GM21723 (cell line): Measurements from ENCODE around the gene NLK.

Experiments
- ATAC-seq: cut with Tn5 transposase; IDR thresholded peaks from one replicate; pipeline ENCODE4 v1.9.1; 2021; ENCODE audit warnings: mild to moderate bottlenecking, moderate library complexity; ENCODE audit not compliant: unreplicated experiment

NLK gene

GRCh38 chr17:28039251-28039650 is 3.2 kb upstream of the NLK start:
- no peak for ATAC-seq

DNA sequence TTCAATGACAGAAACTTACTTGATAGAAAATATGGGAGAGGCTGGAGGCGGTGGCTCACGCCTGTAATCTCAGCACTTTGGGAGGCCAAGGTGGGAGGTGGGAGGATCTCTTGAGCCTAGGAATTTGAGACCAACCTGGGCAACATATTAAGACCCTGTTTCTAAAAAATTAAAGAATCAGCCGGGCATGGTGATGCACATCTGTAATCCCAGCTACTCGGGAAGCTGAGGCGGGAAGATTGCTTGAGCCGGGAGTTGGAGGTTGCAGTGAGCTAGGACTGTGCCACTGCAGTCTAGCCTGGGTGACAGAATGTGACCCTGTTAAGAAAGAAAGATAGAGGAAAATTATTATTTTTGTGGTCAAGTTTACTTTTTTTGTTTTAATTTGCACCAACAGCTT is 2.1 kb upstream of the NLK start:
- no peak for ATAC-seq

- peak; percentile 91 for ATAC-seq
Observed at GRCh38 chr17:28041068-28041843, 1.2 kb upstream of the NLK start.

DNA sequence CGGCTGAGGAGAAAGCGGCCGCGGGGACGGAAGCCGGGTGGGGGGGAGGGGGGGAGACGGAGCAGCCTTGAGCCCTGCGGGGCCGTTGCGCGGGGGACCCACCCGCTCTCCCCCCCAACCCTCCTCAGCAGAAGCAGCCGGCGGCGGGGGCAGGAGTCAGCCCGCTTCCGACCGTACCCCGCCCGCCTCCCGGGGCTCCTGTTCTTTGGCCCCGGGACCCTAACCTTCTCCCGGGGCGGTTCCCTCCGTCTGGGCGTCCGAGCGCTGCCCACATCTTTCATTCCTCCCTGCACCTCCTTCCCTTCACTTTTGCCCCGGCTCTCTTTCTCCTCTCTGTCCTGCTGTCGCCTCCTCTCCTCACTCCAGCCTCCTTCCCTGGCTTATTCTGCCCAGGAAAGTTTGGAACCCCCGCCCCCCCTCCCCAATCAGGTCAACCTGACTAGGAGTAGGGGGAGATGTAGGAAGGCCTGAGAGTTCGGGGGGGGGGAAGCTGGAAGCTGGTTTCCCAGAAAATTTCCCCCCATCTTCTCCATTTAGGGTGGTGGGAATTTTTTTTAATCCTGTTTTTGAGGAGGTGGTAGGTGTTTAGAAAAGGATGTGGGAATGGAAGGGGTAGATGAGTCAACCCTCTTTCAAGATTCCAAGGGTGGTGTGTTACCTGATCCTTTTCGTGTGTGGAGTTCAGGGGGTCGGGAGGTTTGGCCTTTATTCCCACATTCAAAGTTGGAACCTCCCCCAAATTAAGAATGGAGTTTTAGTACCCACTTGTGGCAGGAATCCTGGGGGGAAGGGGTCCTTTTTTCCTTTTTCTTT is 427 bp upstream of the NLK start:
- no peak for ATAC-seq

DNA sequence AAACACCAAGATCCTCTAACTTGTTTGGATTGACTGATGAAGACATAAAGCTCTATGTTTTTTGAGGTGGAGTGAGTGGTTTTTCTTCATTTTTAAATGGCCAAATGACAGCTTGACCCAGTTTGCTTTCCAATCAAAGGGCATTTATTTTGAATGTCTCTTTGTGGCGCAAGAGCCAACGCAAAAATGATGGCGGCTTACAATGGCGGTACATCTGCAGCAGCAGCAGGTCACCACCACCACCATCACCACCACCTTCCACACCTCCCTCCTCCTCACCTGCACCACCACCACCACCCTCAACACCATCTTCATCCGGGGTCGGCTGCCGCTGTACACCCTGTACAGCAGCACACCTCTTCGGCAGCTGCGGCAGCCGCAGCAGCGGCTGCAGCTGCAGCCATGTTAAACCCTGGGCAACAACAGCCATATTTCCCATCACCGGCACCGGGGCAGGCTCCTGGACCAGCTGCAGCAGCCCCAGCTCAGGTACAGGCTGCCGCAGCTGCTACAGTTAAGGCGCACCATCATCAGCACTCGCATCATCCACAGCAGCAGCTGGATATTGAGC is 329 bp downstream of the NLK start:
- no peak for ATAC-seq

GRCh38 chr17:28043296-28043695 is 819 bp downstream of the NLK start:
- ATAC-seq: no peak

DNA sequence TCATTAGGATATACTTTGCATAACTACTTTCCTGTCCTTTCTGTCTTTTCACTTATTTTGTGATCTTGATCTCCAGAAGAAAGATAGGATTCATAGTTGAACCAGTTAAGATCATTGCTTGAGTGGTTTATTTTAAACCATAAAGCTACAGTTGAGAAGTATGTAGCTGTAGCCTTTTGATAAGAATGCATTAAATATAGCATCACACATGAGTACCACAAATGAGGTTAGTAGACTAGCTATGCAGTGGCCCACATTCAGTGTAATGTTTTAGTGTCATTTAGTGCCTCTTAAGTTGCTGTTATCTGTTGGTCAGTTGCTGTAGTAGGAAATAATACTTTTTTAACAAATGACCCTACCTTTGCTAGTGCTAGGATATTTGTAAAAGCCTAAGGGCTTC is 1.3 kb downstream of the NLK start:
- no peak for ATAC-seq

DNA sequence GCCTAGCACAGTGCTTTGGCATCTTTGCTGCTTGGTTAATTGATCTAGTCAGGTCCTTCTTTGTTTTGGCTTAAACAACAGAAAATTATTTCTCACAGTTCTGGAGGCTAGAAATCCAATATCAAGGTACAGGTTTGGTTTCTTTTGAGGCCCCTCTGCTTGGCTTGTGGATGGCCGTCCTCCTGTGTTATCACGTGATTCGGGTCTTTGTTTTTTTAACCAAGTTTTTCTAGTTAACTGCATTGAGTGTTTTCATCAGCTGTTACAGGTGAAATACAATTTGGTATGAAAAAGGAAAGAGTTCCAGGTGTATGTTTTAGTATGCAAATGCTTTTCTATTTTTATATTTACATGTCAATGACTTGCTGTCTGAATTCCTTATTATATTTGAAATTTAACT is 2.8 kb downstream of the NLK start:
- ATAC-seq: no peak

GRCh38 chr17:28046034-28046825 is 3.8 kb downstream of the NLK start:
- no peak for ATAC-seq

DNA sequence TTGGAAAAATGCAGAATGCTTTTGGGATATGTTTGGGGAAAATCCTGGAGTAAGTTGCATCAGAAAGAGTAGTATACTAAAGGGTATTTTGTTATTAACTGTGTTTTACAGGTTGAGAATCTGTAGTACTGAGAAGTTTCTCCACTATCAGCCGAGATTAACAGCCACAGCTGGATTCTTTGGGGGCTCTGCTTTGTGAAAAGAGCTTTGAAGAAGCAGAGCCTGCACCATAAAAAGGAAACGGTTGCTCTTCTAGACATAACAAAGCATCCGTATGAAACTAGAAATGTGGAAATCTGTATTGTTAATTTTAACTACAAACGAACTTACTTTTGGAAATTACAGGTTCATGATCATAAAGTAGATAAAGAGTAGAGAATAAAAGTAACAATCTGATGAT is 5.3 kb downstream of the NLK start:
- ATAC-seq: no peak

DNA sequence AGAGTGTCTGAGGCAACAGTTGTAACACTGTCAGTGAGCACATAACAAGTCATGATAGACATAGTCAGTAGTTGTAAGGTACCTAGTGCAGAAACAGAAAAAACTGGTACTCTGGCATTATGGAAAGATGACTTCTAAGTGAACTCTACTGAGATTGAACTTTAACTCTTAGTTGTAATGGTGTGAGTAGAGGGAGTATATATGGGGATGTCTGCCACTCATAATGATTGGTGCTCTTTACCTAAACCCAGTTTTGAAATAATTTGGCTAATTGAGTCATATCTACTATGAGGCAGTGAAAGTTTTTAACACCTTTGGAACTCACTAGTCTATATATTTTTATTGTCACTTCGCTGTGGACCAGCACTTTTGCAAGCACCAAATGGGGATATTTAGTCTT is 6.6 kb downstream of the NLK start:
- no peak for ATAC-seq

DNA sequence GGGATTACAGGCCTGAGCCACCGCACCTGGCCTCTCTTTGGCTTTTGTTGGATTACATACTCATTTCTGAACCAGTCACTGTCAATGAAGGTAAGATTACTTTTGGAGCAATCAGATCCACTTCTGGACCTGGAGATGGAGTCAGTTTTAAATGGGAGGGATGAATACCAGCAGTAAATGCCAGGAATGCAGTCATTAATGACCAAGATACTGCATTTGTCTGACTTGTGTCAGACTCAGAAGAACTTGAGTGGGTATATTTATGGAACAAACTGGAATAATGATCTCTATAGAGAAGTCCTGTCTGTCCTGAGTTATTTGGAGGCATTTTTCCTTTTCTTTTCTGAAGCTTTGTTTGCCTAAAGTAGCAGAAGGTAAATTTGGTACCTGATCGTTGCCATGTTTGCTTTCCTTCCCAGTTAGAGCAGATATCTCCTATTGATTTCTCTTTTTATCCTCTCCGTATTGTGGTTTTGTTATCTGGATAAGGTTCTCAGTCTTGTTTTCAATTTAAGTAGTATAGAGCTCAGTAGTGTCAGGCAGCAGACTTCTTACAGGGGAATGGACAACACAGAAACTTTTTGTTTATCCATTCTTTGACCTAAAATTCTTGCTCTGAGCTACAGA is 10.7 kb downstream of the NLK start:
- no peak for ATAC-seq

- ATAC-seq: no peak
Observed at GRCh38 chr17:28053725-28054124, 11.2 kb downstream of the NLK start.

DNA sequence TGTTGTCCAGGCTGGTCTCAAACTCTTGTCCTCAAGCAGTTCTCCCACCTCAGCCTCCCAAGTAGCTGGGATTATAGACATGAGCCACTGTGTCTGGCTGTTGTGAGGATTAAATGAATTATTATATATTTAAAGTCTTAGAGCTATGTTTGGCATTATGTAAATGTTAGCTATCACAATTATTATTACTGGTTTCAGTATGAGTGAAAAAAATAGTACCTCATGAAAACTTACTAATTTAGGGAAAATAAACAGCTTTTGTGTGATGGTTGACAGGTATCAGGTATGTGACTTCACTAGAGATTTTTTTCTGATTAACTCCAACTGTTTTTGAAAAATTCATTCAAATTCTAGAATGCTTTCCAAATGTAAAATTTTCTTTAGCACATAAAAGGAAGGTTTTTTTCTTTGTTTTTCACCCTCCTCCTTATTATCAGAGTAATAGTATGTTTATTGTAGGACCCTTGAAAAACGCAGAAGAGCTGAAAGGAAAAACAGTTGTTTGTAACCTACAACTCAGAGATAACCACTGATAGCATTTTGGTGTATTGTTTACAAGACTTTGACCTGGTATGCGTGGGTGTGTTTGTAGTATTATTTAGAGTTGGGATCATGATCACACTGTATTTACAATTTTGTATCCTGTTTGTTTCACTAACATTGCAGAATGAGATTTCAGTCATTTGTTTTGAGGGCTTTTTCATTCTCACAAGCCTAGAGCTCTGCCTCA is 13.2 kb downstream of the NLK start:
- ATAC-seq: no peak

DNA sequence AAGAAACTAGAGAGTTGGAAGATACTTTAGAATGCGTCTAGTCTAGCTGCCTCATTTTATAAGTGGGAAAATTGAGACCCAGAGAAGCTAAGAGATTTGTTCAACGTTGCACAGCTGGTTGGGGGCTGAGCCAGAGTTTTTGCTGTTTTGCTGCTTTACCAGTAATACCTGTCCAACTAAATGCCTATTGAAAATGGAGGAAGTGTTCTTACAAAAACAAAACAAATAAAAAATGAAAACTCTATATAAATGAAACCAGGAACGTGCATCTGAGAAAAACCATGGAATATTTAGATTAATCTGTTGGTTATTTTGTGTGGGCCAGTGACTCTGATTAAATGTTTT is 13.8 kb downstream of the NLK start:
- ATAC-seq: no peak

DNA sequence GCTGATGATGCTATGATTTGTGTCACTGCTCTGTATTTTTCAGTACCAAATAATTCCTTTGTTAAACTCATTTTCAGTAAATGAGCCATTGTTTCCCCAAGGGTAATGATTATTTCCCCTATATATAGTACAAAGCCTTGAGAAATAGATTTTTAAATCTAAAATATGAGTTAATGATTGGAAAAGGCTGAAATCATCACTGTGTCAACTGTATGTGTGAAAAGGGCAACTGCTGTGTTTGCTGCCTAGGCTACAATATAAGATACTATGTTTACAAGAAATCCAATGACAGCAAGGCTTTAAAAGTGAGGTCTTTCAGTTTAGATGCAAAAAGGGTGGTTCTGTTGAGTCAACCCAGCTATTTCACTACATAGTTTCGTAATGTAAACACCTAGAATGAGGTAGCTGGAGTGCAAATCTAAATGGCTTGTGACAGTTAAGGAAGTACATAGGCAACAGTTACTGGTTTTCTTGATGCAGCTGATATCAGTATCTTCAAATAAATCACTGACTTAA is 15.3 kb downstream of the NLK start:
- peak; percentile 85 for ATAC-seq

DNA sequence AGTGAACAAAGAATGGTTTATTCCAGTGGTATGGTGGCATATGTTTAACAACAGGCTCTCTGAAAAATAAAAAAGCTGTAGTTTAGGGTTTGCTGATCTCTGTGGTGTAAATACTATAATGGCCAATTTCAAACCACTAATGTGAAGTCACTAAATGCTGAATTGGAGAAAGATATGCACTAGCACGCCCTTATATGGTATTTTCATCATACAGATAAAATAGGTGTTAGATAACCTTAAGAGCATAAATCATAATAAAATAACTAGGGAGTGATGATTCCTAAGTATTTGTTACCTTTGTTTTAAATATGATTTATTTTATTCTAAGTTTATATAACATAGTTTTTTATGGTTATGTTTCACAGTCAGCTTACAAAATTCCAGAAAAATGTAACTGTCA is 17.2 kb downstream of the NLK start:
- no peak for ATAC-seq

DNA sequence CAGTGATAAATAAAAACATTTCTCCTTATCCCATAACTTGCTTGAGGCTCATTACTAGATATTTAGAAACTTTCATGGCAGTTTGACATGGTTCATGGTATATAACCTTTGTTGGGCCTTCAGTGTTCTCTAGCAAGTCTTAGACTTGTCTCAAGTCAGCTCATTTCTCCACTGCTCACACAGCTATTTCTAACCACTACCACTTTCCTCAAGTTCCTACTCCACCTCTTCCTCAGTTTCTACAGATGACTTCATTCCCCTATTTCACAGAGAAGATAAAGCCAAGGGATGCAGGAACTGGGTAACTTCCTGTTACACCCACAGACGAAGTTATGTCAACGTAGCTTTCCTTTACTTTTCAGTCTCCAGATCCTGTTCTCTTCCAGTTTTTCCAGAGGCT is 23.2 kb downstream of the NLK start:
- no peak for ATAC-seq

DNA sequence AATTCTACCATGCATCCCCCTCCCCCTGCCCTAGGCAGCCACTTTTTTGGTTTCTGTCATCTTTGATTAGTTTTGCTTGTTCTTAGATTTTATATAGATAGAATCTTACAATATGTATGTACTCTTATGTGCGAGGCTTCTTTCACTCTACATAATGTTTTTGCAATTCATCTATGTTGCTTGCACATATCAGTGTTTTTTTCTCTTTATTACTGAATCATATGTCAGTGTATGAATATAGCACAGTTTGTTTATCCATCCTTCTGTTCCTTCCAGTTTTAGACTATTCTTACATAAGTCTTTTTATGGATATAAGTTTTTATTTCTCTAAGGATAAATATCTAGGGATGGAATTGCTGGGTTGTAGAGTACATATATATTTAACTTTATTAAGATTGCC is 26.6 kb downstream of the NLK start:
- ATAC-seq: no peak

DNA sequence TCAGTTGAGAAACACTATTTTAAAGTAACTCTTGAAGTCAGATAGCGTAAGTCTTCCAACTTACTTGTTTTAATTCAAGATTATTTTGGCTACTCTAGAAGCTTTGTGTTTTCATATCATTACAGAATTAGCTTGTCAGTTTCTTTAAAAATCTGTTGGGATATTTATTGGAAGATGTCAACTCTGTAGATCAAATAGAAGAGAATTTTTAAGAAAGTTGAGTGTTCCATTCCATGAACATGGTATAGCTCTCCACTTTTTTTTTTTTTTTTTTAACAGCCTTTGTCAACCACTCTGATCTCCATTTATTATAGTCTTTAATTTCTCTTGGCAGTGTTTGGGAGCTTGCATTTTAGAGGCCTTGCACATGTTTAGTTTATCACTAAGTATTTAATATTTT is 28.7 kb downstream of the NLK start:
- ATAC-seq: no peak
